HG02973 (cell line): Measurements from ENCODE around the gene TRMT5.

Source experiments
- ATAC-seq: cut with Tn5 transposase; IDR thresholded peaks from one replicate; pipeline ENCODE4 v1.9.1; 2021; ENCODE audit warnings: moderate library complexity; ENCODE audit not compliant: unreplicated experiment

The TRMT5 gene

GRCh38 chr14:60980811-60981632 is at the start of gene TRMT5, which contains the start of gene SLC38A6:
Gene TRMT5, minus strand, starts transcription at chr14:60981079. Its CDS starts 106 bp downstream, at chr14:60980973.
Gene SLC38A6, plus strand, starts transcription at chr14:60981245. Its CDS starts 33 bp downstream, at chr14:60981278.
- ATAC-seq = peak; percentile 87

- no peak for ATAC-seq
These were observed 45.6 kb upstream of the TRMT5 start for GRCh38 chr14:61026526-61026925.

- peak; percentile 70 for ATAC-seq
These were observed 44.7 kb upstream of the TRMT5 start for GRCh38 chr14:61025251-61026223.

- ATAC-seq = no peak
These were observed 38.7 kb upstream of the TRMT5 start for GRCh38 chr14:61019537-61019936.

- ATAC-seq = no peak
These were observed 22.7 kb upstream of the TRMT5 start for GRCh38 chr14:61003571-61003970.

- no peak for ATAC-seq
These were observed 18.7 kb upstream of the TRMT5 start for GRCh38 chr14:60999536-60999935.

GRCh38 chr14:60998617-60999016 is 17.7 kb upstream of the TRMT5 start:
- ATAC-seq = no peak

- ATAC-seq = no peak
These were observed 8.7 kb upstream of the TRMT5 start for GRCh38 chr14:60989599-60989998.

- ATAC-seq = no peak
These were observed 5.6 kb upstream of the TRMT5 start for GRCh38 chr14:60986500-60986899.

GRCh38 chr14:60984196-60984595 is 3.3 kb upstream of the TRMT5 start:
- no peak for ATAC-seq

GRCh38 chr14:60981633-60982455 is 965 bp upstream of the TRMT5 start:
- ATAC-seq = no peak

- no peak for ATAC-seq
These were observed 3.0 kb downstream of the TRMT5 start for GRCh38 chr14:60977847-60978246.

GRCh38 chr14:60975551-60975950 is 5.3 kb downstream of the TRMT5 start:
- ATAC-seq = no peak

- ATAC-seq = no peak
These were observed 6.7 kb downstream of the TRMT5 start for GRCh38 chr14:60974090-60974651.

GRCh38 chr14:60973070-60973469 is 7.8 kb downstream of the TRMT5 start:
- no peak for ATAC-seq

GRCh38 chr14:60972295-60972694 is 8.6 kb downstream of the TRMT5 start:
- ATAC-seq = no peak

GRCh38 chr14:60971271-60971670 is 9.6 kb downstream of the TRMT5 start:
- ATAC-seq = no peak

GRCh38 chr14:60970146-60970545 is 10.7 kb downstream of the TRMT5 start:
- ATAC-seq = no peak

- ATAC-seq = no peak
These were observed 12.2 kb downstream of the TRMT5 start for GRCh38 chr14:60968671-60969070.

- no peak for ATAC-seq
These were observed 12.8 kb downstream of the TRMT5 start for GRCh38 chr14:60968099-60968498.
